ENCODE measurements around the gene DDX42. TPM values are rescaled to one million over a fixed set of nuclear protein-coding genes. Genes with fewer than 3 reads are reported as not detected.

Gene DDX42
- total and polyA plus RNA-seq, 9 of the 15 experiments (the other 6 are each of a cell fraction or from before 2014, with no cell fraction given): 16.5 to 149 (median 87.6) TPM

DNA sequence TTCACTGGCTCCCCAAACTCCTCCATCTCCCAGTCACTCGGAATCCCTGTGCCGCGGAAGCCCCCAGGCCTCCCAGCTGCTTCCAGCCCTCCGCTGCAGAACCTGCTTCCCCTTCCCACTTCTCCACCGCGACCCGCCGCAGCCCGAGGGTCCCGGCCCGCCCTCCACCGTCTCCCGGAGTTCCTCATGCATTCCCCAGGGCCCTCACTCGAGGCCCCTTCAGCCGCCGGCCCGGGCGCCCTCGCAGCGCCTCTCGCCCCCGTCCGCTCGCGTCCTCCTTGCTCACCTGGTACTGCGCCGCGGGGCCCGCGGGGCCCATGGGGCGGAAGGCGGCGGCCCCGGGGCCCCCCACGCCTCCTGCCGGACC is 68.2 kb downstream of the DDX42 start (continued):
- TF ChIP-seq KAT7 (CRISPR knock-in tag; IDR thresholded peaks at IDR 0.05; ENCODE audit: borderline replicate concordance): no peak
- TF ChIP-seq ZNF57 (CRISPR knock-in tag; IDR thresholded peaks at IDR 0.05): no peak
- TF ChIP-seq ATF1 (CRISPR knock-in tag; IDR thresholded peaks at IDR 0.05): no peak
- no peak for TF ChIP-seq ATF1 (tag; IDR thresholded peaks at IDR 0.05)
- TF ChIP-seq TOE1 (IDR thresholded peaks at IDR 0.05; ENCODE audit: borderline replicate concordance): no peak
- no peak for TF ChIP-seq TOE1 (CRISPR knock-in tag; IDR thresholded peaks at IDR 0.05; ENCODE audit: borderline replicate concordance, low read depth)
- TF ChIP-seq KDM5B (IDR thresholded peaks at IDR 0.05; ENCODE audit: insufficient replicate concordance, low read depth, low read length): peak; percentile 4
- TF ChIP-seq, protein P1, sequence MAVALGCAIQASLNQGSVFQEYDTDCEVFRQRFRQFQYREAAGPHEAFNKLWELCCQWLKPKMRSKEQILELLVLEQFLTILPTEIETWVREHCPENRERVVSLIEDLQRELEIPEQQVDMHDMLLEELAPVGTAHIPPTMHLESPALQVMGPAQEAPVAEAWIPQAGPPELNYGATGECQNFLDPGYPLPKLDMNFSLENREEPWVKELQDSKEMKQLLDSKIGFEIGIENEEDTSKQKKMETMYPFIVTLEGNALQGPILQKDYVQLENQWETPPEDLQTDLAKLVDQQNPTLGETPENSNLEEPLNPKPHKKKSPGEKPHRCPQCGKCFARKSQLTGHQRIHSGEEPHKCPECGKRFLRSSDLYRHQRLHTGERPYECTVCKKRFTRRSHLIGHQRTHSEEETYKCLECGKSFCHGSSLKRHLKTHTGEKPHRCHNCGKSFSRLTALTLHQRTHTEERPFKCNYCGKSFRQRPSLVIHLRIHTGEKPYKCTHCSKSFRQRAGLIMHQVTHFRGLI (CRISPR knock-in tag; IDR thresholded peaks at IDR 0.05): no peak
- TF ChIP-seq SIX5 (IDR thresholded peaks at IDR 0.05; ENCODE audit: borderline replicate concordance in 1 of 2, insufficient read depth in 1 of 2, low read depth in 1 of 2, low read length in 2 of 2): no peak
- TF ChIP-seq SAP30 (IDR thresholded peaks at IDR 0.05; ENCODE audit: borderline replicate concordance, insufficient read depth, low read depth, low read length, poor library complexity, severe bottlenecking): peak; percentile 65
- peak; percentile 61 for TF ChIP-seq CHD1 (IDR thresholded peaks at IDR 0.05; ENCODE audit: low read length)
- 0 out of 2 replicates have a peak, but pooled peaks have one; percentile 13 for TF ChIP-seq ARID4B (CRISPR knock-in tag; IDR thresholded peaks at IDR 0.05)
- TF ChIP-seq SRSF3 (IDR thresholded peaks at IDR 0.05; ENCODE audit: insufficient read depth, low read length): 0 out of 2 replicates have a peak, but pooled peaks have one; percentile 9
- TF ChIP-seq, protein P2, sequence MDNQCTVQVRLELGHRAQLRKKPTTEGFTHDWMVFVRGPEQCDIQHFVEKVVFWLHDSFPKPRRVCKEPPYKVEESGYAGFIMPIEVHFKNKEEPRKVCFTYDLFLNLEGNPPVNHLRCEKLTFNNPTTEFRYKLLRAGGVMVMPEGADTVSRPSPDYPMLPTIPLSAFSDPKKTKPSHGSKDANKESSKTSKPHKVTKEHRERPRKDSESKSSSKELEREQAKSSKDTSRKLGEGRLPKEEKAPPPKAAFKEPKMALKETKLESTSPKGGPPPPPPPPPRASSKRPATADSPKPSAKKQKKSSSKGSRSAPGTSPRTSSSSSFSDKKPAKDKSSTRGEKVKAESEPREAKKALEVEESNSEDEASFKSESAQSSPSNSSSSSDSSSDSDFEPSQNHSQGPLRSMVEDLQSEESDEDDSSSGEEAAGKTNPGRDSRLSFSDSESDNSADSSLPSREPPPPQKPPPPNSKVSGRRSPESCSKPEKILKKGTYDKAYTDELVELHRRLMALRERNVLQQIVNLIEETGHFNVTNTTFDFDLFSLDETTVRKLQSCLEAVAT (IDR thresholded peaks at IDR 0.05): peak in 1 of 2 experiments; percentile 28; a peak in 1 of 4 replicates
- no peak for TF ChIP-seq CREB1 (IDR thresholded peaks at IDR 0.05)
- TF ChIP-seq CREB1 (CRISPR knock-in tag; IDR thresholded peaks at IDR 0.05): no peak
